ENCODE results near the gene MRPL16.

The MRPL16 gene

DNA sequence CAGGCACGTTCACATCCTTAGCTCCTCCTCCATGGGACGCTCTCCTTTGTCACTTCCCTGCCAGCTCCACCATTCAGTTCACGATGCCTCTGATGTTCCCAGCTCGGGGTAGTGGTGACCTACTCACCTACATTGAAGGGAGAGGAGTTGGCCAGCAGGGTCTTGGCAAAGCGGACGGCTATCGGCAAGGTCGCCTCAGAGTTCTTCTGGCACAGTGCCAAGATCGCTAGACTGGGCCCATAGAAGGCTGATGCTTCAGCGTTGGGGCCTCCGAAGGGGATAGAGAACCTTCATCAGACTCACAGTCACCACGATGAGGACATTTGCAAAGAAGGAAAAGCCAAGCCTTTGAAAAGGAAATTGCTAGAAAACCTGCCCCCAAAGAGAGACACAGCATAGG lies 31.7 kb upstream of the MRPL16 start:
- H2AFZ ChIP-seq (ENCODE audit: low read depth) = no peak overlapping the region
- peaks cover 13% of the 10 kb centered on the region for H3K4me1 ChIP-seq (ENCODE audit: low read depth, poor library complexity, severe bottlenecking)
- no peak overlapping the region for H3K27ac ChIP-seq
- H3K79me2 ChIP-seq (ENCODE audit: insufficient read depth, low read depth) = no peaks in the 10 kb centered on the region
- H3K9ac ChIP-seq = no peak overlapping the region
- H3K27me3 ChIP-seq (ENCODE audit: insufficient read depth, low read depth) = no peaks in the 10 kb centered on the region
- H3K4me3 ChIP-seq (IDR thresholded peaks at IDR 0.05; ENCODE audit: insufficient read depth, low read depth, low read length) = no peak overlapping the region
- H3K36me3 ChIP-seq (ENCODE audit: insufficient read depth) = no peaks in the 10 kb centered on the region
- no peak overlapping the region; the same call in 1 of the 2 replicates for H3K4me2 ChIP-seq
- TF ChIP-seq, protein P1, sequence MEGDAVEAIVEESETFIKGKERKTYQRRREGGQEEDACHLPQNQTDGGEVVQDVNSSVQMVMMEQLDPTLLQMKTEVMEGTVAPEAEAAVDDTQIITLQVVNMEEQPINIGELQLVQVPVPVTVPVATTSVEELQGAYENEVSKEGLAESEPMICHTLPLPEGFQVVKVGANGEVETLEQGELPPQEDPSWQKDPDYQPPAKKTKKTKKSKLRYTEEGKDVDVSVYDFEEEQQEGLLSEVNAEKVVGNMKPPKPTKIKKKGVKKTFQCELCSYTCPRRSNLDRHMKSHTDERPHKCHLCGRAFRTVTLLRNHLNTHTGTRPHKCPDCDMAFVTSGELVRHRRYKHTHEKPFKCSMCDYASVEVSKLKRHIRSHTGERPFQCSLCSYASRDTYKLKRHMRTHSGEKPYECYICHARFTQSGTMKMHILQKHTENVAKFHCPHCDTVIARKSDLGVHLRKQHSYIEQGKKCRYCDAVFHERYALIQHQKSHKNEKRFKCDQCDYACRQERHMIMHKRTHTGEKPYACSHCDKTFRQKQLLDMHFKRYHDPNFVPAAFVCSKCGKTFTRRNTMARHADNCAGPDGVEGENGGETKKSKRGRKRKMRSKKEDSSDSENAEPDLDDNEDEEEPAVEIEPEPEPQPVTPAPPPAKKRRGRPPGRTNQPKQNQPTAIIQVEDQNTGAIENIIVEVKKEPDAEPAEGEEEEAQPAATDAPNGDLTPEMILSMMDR (conservative IDR thresholded peaks at IDR 0.05; ENCODE audit: low read depth, low read length) = no peak
- H4K20me1 ChIP-seq (ENCODE audit: insufficient read depth) = no peaks in the 10 kb centered on the region

GRCh38 chr11:59841514-59841913 lies 30.9 kb upstream of the MRPL16 start:
- Histone ChIP-seq H3K27ac (no peak overlapping the region), H3K27me3 (ENCODE audit: insufficient read depth, low read depth) (no peaks in the 10 kb centered on the region), H4K20me1 (ENCODE audit: insufficient read depth) (no peaks in the 10 kb centered on the region), H2AFZ (ENCODE audit: low read depth) (no peak overlapping the region), H3K4me3 (IDR thresholded peaks at IDR 0.05; ENCODE audit: insufficient read depth, low read depth, low read length) (no peak overlapping the region), H3K4me2 (peak overlapping the region; percentile 22; the same call in 1 of the 2 replicates), H3K36me3 (ENCODE audit: insufficient read depth) (no peaks in the 10 kb centered on the region), H3K9ac (no peak overlapping the region), H3K79me2 (ENCODE audit: insufficient read depth, low read depth) (no peaks in the 10 kb centered on the region), H3K4me1 (ENCODE audit: low read depth, poor library complexity, severe bottlenecking) (peaks cover 13% of the 10 kb centered on the region)
- TF ChIP-seq, protein P1 (conservative IDR thresholded peaks at IDR 0.05; ENCODE audit: low read depth, low read length) = no peak

GRCh38 chr11:59839615-59840014 lies 29.0 kb upstream of the MRPL16 start:
- Histone ChIP-seq H3K27ac (no peak overlapping the region), H3K4me2 (no peak overlapping the region), H4K20me1 (ENCODE audit: insufficient read depth) (no peaks in the 10 kb centered on the region), H2AFZ (ENCODE audit: low read depth) (no peak overlapping the region), H3K79me2 (ENCODE audit: insufficient read depth, low read depth) (no peaks in the 10 kb centered on the region), H3K4me1 (ENCODE audit: low read depth, poor library complexity, severe bottlenecking) (peaks cover 13% of the 10 kb centered on the region), H3K9ac (no peak overlapping the region), H3K27me3 (ENCODE audit: insufficient read depth, low read depth) (no peaks in the 10 kb centered on the region), H3K4me3 (IDR thresholded peaks at IDR 0.05; ENCODE audit: insufficient read depth, low read depth, low read length) (no peak overlapping the region), H3K36me3 (ENCODE audit: insufficient read depth) (no peaks in the 10 kb centered on the region)
- TF ChIP-seq, protein P1 (conservative IDR thresholded peaks at IDR 0.05; ENCODE audit: low read depth, low read length) = no peak

GRCh38 chr11:59833602-59834001 lies 23.0 kb upstream of the MRPL16 start:
- no peak overlapping the region for H3K9ac ChIP-seq
- no peaks in the 10 kb centered on the region for H3K36me3 ChIP-seq (ENCODE audit: insufficient read depth)
- no peak overlapping the region for H3K4me3 ChIP-seq (IDR thresholded peaks at IDR 0.05; ENCODE audit: insufficient read depth, low read depth, low read length)
- no peaks in the 10 kb centered on the region for H4K20me1 ChIP-seq (ENCODE audit: insufficient read depth)
- no peaks in the 10 kb centered on the region for H3K4me1 ChIP-seq (ENCODE audit: low read depth, poor library complexity, severe bottlenecking)
- no peak overlapping the region for H2AFZ ChIP-seq (ENCODE audit: low read depth)
- H3K27ac ChIP-seq = no peak overlapping the region
- H3K79me2 ChIP-seq (ENCODE audit: insufficient read depth, low read depth) = no peaks in the 10 kb centered on the region
- H3K27me3 ChIP-seq (ENCODE audit: insufficient read depth, low read depth) = no peaks in the 10 kb centered on the region
- TF ChIP-seq, protein P1 (conservative IDR thresholded peaks at IDR 0.05; ENCODE audit: low read depth, low read length) = no peak
- H3K4me2 ChIP-seq = no peak overlapping the region
